HepG2 (cell line): ENCODE data around the gene ABO. TPM values are rescaled to one million over a fixed set of nuclear protein-coding genes. Genes with fewer than 3 reads are reported as not detected.

Source experiments
- CENPX ChIP-seq: sonication (generic); formaldehyde crosslinking; IDR thresholded peaks from 2 replicates; pipeline ENCODE4 v1.9.0; 2021; ENCODE audit warnings: mild to moderate bottlenecking, missing genetic modification reagents, moderate library complexity
- FOXA3 ChIP-seq: IDR thresholded peaks from 2 replicates; pipeline ENCODE4 v1.6.1; 2016; ENCODE audit warnings: missing genetic modification reagents, missing compliant biosample characterization
- KDM4B ChIP-seq: sonication (generic); formaldehyde crosslinking; IDR thresholded peaks from 2 replicates; pipeline ENCODE4 v1.4.0; 2020; ENCODE audit warnings: missing genetic modification reagents
- KDM6A ChIP-seq: IDR thresholded peaks from 2 replicates; pipeline ENCODE4 v1.6.1; 2016; ENCODE audit warnings: low read depth
- MIER2 ChIP-seq: IDR thresholded peaks from 2 replicates; pipeline ENCODE4 v1.6.1; 2016; ENCODE audit warnings: missing biosample characterization, missing genetic modification reagents
- NFE2L1 ChIP-seq: sonication (generic); formaldehyde crosslinking; IDR thresholded peaks from 2 replicates; pipeline ENCODE4 v1.4.0; 2020; ENCODE audit warnings: missing genetic modification reagents, mild to moderate bottlenecking, borderline replicate concordance
- SIN3B ChIP-seq: fragments of 150-350 bp; IDR thresholded peaks from 2 replicates; pipeline ENCODE4 v1.6.1; 2014; ENCODE audit warnings: low read length
- THAP7 ChIP-seq: sonication (generic); formaldehyde crosslinking; IDR thresholded peaks from 2 replicates; pipeline ENCODE4 v1.8.1; 2023; ENCODE audit warnings: mild to moderate bottlenecking, missing genetic modification reagents
- ZNF3 ChIP-seq: IDR thresholded peaks from 2 replicates; pipeline ENCODE4 v1.7.0; 2017; ENCODE audit warnings: inconsistent platforms
- ZNF839 ChIP-seq: sonication (generic); formaldehyde crosslinking; IDR thresholded peaks from 2 replicates; pipeline ENCODE4 v1.4.0; 2020; ENCODE audit warnings: missing genetic modification reagents, mild to moderate bottlenecking, borderline replicate concordance
- polyA plus RNA-seq, 8 experiments: library from polyadenylated mRNA; depleted of rRNA in 3 of 8; stranded (reverse) in 7 of 8; unstranded in 1 of 8; fragments of >200 nt; fragmentation: Illumina TruSeq in 4 of 8; extraction: Trizol in 4 of 8; gene quantifications; 2 replicates each; pipeline versions ENCODE4 v1.2.1 to v1.2.3, GENCODE V29; 2011 to 2016; ENCODE audit warnings: low read depth in 4 of 8, missing spikeins in 1 of 8, mixed read lengths in 1 of 8; ENCODE audit not compliant: insufficient read depth in 1 of 8
- total RNA-seq, 5 experiments: library from RNA; depleted of rRNA; stranded (reverse); fragments of >200 nt; fragmentation: Illumina TruSeq; extraction: Trizol; gene quantifications; 2 replicates each; pipeline ENCODE4 v1.2.3, GENCODE V29; 2016; ENCODE audit warnings: low read depth in 1 of 5
- TF ChIP-seq, protein P1 (sequence below): sonication (generic); formaldehyde crosslinking; IDR thresholded peaks from 2 replicates; pipeline ENCODE4 v1.4.0; 2020; ENCODE audit warnings: low read depth, missing genetic modification reagents
- TF ChIP-seq, protein P2 (sequence below): sonication (generic); formaldehyde crosslinking; IDR thresholded peaks from 2 replicates; pipeline ENCODE4 v1.4.0; 2020; ENCODE audit warnings: missing genetic modification reagents, mild to moderate bottlenecking, borderline replicate concordance
- TF ChIP-seq, protein P3 (sequence below): sonication (generic); formaldehyde crosslinking; IDR thresholded peaks from 2 replicates; pipeline ENCODE4 v1.8.1; 2023; ENCODE audit warnings: mild to moderate bottlenecking, missing genetic modification reagents, borderline replicate concordance
- TF ChIP-seq, protein P4 (sequence below): sonication (generic); formaldehyde crosslinking; conservative IDR thresholded peaks from 2 replicates; pipeline ENCODE4 v1.4.0; 2020; ENCODE audit warnings: missing genetic modification reagents
- TF ChIP-seq, protein P5 (sequence below): sonication (generic); formaldehyde crosslinking; IDR thresholded peaks from 2 replicates; pipeline ENCODE4 v1.4.0; 2020; ENCODE audit warnings: mild to moderate bottlenecking, missing genetic modification reagents

ABO gene
- total and polyA plus RNA-seq, 2 of the 13 experiments (the other 11 are each of a cell fraction or from before 2014, with no cell fraction given) = not detected

- TF ChIP-seq ZNF3 (CRISPR knock-in tag) (no peak), MIER2 (CRISPR knock-in tag) (no peak), KDM4B (CRISPR knock-in tag) (no peak), ZNF839 (no peak), NFE2L1 (CRISPR knock-in tag) (no peak), FOXA3 (CRISPR knock-in tag) (no peak), THAP7 (CRISPR knock-in tag) (no peak), KDM6A (CRISPR knock-in tag) (no peak), CENPX (no peak), SIN3B (no peak)
- TF ChIP-seq, protein P1, sequence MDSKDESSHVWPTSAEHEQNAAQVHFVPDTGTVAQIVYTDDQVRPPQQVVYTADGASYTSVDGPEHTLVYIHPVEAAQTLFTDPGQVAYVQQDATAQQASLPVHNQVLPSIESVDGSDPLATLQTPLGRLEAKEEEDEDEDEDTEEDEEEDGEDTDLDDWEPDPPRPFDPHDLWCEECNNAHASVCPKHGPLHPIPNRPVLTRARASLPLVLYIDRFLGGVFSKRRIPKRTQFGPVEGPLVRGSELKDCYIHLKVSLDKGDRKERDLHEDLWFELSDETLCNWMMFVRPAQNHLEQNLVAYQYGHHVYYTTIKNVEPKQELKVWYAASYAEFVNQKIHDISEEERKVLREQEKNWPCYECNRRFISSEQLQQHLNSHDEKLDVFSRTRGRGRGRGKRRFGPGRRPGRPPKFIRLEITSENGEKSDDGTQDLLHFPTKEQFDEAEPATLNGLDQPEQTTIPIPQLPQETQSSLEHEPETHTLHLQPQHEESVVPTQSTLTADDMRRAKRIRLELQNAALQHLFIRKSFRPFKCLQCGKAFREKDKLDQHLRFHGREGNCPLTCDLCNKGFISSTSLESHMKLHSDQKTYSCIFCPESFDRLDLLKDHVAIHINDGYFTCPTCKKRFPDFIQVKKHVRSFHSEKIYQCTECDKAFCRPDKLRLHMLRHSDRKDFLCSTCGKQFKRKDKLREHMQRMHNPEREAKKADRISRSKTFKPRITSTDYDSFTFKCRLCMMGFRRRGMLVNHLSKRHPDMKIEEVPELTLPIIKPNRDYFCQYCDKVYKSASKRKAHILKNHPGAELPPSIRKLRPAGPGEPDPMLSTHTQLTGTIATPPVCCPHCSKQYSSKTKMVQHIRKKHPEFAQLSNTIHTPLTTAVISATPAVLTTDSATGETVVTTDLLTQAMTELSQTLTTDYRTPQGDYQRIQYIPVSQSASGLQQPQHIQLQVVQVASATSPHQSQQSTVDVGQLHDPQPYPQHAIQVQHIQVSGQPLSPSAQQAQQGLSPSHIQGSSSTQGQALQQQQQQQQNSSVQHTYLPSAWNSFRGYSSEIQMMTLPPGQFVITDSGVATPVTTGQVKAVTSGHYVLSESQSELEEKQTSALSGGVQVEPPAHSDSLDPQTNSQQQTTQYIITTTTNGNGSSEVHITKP = peak; percentile 29; the same call in 1 of the 2 replicates
- TF ChIP-seq, protein P2, sequence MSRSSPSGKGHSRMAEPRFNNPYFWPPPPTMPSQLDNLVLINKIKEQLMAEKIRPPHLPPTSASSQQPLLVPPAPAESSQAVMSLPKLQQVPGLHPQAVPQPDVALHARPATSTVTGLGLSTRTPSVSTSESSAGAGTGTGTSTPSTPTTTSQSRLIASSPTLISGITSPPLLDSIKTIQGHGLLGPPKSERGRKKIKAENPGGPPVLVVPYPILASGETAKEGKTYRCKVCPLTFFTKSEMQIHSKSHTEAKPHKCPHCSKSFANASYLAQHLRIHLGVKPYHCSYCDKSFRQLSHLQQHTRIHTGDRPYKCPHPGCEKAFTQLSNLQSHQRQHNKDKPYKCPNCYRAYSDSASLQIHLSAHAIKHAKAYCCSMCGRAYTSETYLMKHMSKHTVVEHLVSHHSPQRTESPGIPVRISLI (CRISPR knock-in tag) = no peak
- TF ChIP-seq, protein P3, sequence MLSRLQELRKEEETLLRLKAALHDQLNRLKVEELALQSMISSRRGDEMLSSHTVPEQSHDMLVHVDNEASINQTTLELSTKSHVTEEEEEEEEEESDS (CRISPR knock-in tag) = no peak
- TF ChIP-seq, protein P4, sequence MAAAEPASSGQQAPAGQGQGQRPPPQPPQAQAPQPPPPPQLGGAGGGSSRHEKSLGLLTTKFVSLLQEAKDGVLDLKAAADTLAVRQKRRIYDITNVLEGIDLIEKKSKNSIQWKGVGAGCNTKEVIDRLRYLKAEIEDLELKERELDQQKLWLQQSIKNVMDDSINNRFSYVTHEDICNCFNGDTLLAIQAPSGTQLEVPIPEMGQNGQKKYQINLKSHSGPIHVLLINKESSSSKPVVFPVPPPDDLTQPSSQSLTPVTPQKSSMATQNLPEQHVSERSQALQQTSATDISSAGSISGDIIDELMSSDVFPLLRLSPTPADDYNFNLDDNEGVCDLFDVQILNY (CRISPR knock-in tag) = no peak
- TF ChIP-seq, protein P5, sequence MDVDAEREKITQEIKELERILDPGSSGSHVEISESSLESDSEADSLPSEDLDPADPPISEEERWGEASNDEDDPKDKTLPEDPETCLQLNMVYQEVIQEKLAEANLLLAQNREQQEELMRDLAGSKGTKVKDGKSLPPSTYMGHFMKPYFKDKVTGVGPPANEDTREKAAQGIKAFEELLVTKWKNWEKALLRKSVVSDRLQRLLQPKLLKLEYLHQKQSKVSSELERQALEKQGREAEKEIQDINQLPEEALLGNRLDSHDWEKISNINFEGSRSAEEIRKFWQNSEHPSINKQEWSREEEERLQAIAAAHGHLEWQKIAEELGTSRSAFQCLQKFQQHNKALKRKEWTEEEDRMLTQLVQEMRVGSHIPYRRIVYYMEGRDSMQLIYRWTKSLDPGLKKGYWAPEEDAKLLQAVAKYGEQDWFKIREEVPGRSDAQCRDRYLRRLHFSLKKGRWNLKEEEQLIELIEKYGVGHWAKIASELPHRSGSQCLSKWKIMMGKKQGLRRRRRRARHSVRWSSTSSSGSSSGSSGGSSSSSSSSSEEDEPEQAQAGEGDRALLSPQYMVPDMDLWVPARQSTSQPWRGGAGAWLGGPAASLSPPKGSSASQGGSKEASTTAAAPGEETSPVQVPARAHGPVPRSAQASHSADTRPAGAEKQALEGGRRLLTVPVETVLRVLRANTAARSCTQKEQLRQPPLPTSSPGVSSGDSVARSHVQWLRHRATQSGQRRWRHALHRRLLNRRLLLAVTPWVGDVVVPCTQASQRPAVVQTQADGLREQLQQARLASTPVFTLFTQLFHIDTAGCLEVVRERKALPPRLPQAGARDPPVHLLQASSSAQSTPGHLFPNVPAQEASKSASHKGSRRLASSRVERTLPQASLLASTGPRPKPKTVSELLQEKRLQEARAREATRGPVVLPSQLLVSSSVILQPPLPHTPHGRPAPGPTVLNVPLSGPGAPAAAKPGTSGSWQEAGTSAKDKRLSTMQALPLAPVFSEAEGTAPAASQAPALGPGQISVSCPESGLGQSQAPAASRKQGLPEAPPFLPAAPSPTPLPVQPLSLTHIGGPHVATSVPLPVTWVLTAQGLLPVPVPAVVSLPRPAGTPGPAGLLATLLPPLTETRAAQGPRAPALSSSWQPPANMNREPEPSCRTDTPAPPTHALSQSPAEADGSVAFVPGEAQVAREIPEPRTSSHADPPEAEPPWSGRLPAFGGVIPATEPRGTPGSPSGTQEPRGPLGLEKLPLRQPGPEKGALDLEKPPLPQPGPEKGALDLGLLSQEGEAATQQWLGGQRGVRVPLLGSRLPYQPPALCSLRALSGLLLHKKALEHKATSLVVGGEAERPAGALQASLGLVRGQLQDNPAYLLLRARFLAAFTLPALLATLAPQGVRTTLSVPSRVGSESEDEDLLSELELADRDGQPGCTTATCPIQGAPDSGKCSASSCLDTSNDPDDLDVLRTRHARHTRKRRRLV (CRISPR knock-in tag) = peak; percentile 39; the same call in 1 of the 2 replicates
Measured at GRCh38 chr9:133238851-133239532, 36.0 kb downstream of the ABO start (continued).
